Neural cell (in vitro differentiated cells): ENCODE data around the gene AGPAT2.

Source experiments
- CTCF ChIP-seq: fragments of 450-650 bp; IDR thresholded peaks from 2 replicates; pipeline ENCODE4 v1.5.1; 2014; ENCODE audit warnings: antibody characterized with exemption, mild to moderate bottlenecking, moderate library complexity; ENCODE audit not compliant: poor library complexity, severe bottlenecking
- EP300 ChIP-seq: fragments of 450-650 bp; conservative IDR thresholded peaks from 2 replicates; pipeline ENCODE4 v1.6.1; 2014; ENCODE audit warnings: antibody characterized with exemption, mild to moderate bottlenecking, moderate library complexity; ENCODE audit not compliant: poor library complexity, severe bottlenecking
- EZH2 ChIP-seq: fragments of 200-600, 300-800 bp; shearing (Covaris generic), sonication (generic); IDR thresholded peaks from 2 replicates; pipeline ENCODE4 v1.6.1; 2014; ENCODE audit warnings: antibody characterized with exemption, low read length, borderline replicate concordance, mild to moderate bottlenecking; ENCODE audit not compliant: insufficient read depth, poor library complexity, severe bottlenecking
- MXI1 ChIP-seq: fragments of 450-650 bp; conservative IDR thresholded peaks from 2 replicates; pipeline ENCODE4 v1.6.1; 2014; ENCODE audit warnings: antibody characterized with exemption, mild to moderate bottlenecking; ENCODE audit not compliant: poor library complexity, severe bottlenecking
- POLR2AphosphoS5 ChIP-seq: IDR thresholded peaks from 2 replicates; pipeline ENCODE4 v1.6.1; 2012
- RAD21 ChIP-seq: fragments of 450-650 bp; conservative IDR thresholded peaks from 2 replicates; pipeline ENCODE4 v1.6.1; 2014; ENCODE audit warnings: antibody characterized with exemption, mild to moderate bottlenecking, moderate library complexity
- REST ChIP-seq: IDR thresholded peaks from 2 replicates; pipeline ENCODE4 v1.6.1; 2012; ENCODE audit warnings: borderline replicate concordance
- SMC3 ChIP-seq: fragments of 450-650 bp; conservative IDR thresholded peaks from 2 replicates; pipeline ENCODE4 v1.6.1; 2014; ENCODE audit warnings: antibody characterized with exemption, mild to moderate bottlenecking, moderate library complexity; ENCODE audit not compliant: poor library complexity
- TAF1 ChIP-seq: IDR thresholded peaks from 2 replicates; pipeline ENCODE4 v1.6.1; 2012; ENCODE audit warnings: low read depth

- TF ChIP-seq POLR2AphosphoS5 (no peak), CTCF (no peak), EP300 (no peak), REST (no peak), SMC3 (no peak), EZH2 (no peak), TAF1 (no peak), RAD21 (no peak), MXI1 (no peak)
These were observed 13.9 kb downstream of the AGPAT2 start for GRCh38 chr9:136673088-136673974.
